Airway epithelial cell (primary cell): ENCODE results near the gene HADHB. TPM values are rescaled to one million over a fixed set of nuclear protein-coding genes. Genes with fewer than 3 reads are reported as not detected.

Experiments
- total RNA-seq: library from RNA; depleted of rRNA; stranded (reverse); fragments of >200 nt; gene quantifications from 2 replicates; pipeline ENCODE4 v1.2.3, GENCODE V29; 2015

The HADHB gene
- 116 TPM in 2 replicates for total RNA-seq

DNA sequence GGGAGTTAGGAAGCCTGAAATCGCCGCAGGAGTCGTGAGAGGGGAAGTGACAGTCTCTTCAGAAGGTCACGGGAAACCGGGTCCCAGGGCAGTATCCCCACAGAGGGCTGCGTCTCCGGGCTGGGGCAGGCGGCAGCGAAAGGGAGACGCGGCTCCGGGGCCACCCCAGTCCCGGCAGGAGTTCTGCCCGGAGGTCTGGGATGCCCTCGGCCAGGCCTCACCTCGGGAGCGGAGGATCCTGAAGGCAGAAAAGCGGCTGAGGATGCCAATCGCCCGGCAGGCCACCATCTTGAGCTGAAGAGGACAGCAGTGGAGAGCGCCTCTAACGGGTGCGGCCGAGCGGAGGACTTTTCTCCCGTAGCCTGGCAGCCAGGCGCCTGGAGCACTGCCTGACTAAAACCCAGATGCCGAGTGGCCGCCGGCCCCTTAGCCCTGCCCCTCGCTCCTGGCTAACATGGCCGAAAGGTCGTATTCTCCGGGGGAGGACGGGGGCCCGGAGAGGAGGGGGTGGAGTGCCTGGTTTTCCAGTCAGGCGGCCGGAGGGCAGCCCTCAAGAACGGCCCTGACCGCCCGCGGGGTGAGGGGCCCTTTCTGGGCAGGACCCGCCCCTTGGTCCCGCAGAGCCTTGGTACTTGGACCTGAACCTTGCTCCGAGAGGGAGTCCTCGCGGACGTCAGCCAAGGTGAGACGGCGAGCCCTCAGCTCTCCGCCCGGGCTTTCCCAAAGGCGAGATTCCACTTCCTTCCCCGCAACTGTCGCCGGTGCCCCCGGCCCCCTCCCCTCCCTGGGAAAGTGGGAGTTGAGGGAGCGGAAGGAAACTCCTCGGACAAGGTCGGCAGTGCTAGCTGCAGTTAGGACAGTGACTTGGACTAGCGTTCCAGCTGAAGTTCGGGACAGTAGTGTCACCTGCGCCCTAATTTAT, at the start of gene HADHB, which contains the start of gene HADHA:
Gene HADHB, plus strand, starts transcription at position 631 of the 922 bp plus-strand sequence. CDS start 9,316 bp downstream, outside the sequence.
Gene HADHA, minus strand, starts transcription at position 324 of the 922 bp plus-strand sequence. Its CDS starts 36 bp downstream, at position 288.

Other genes with a start within 250 kb of the HADHB start
- gene RAB10, start 210.9 kb upstream of the HADHB start, total RNA-seq, result 208 and 230 TPM in 2 replicates
- 0.05 and 0.42 TPM in 2 replicates for gene GAREM2, start 71.9 kb upstream of the HADHB start, total RNA-seq
- 129 and 144 TPM in 2 replicates for gene HADHA, start 307 bp upstream of the HADHB start, total RNA-seq
- gene SELENOI, start 101.2 kb downstream of the HADHB start, total RNA-seq, result 27.2 and 35.5 TPM in 2 replicates
- not detected in 2 replicates for gene ADGRF3, start 101.8 kb downstream of the HADHB start, total RNA-seq
- not detected in 2 replicates for gene DRC1, start 157.0 kb downstream of the HADHB start, total RNA-seq
- gene OTOF, start 233.2 kb downstream of the HADHB start, total RNA-seq, result not detected in 2 replicates